ENCODE data around the gene CST3. TPM values are rescaled to one million over a fixed set of nuclear protein-coding genes. Genes with fewer than 3 reads are reported as not detected.

CST3 gene
- total and polyA plus RNA-seq, 10 of the 15 experiments (the other 5 are each of a cell fraction or from before 2014, with no cell fraction given), result 11.8 to 127 (median 57.8) TPM

DNA sequence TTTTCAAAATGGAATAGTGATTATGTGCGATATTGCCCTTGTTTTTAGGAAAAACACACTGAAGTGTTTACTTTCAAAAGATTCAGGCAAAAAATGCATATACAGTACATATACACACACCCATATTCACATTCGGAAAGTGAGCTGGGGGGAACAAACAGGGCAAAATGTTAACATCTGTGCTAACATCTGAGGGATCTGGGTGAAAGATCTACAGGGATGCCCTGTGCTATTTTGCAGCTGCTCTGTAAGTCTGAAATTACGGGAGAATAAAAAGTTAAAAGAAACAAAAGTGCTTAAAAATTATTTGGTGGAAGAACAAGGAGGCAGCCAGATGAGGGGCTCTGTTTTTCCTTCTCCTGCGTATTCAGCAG, 860 bp downstream of the CST3 start (continued):
- TF ChIP-seq ZBTB40 (IDR thresholded peaks at IDR 0.05; ENCODE audit: borderline replicate concordance), result no peak
- no peak for TF ChIP-seq SRF (IDR thresholded peaks at IDR 0.05; ENCODE audit: low read depth in 2 of 2, low read length in 2 of 2)
- TF ChIP-seq FOXM1 (IDR thresholded peaks at IDR 0.05; ENCODE audit: low read depth, low read length), result no peak
- TF ChIP-seq POU2F2 (IDR thresholded peaks at IDR 0.05; ENCODE audit: borderline replicate concordance, low read depth, low read length), result no peak
- TF ChIP-seq, protein P1, sequence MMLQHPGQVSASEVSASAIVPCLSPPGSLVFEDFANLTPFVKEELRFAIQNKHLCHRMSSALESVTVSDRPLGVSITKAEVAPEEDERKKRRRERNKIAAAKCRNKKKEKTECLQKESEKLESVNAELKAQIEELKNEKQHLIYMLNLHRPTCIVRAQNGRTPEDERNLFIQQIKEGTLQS (IDR thresholded peaks at IDR 0.05; ENCODE audit: borderline replicate concordance, extremely low read depth, low read depth, low read length), result no peak
- TF ChIP-seq RCOR1 (conservative IDR thresholded peaks at IDR 0.05; ENCODE audit: low read depth, low read length), result no peak
- TF ChIP-seq RAD51 (IDR thresholded peaks at IDR 0.05), result no peak

Data from GM12878 (cell line).